KMS-11 (cell line): ENCODE results near the gene SLC22A12.

Source experiments
- H2AFZ ChIP-seq: fragments of 200-600 bp; sonication (generic); 2 replicates; pipeline ENCODE4 v1.6.1; 2016; ENCODE audit warnings: antibody characterized with exemption, mixed run types, low read depth
- H3K27ac ChIP-seq: fragments of 200-600 bp; sonication (generic); 2 replicates; pipeline ENCODE4 v1.6.1; 2016; ENCODE audit warnings: mild to moderate bottlenecking, mixed run types
- H3K27me3 ChIP-seq: fragments of 200-600 bp; sonication (generic); 2 replicates; pipeline ENCODE4 v1.6.1; 2017; ENCODE audit warnings: mild to moderate bottlenecking, low read depth, mixed run types, moderate library complexity; ENCODE audit not compliant: insufficient read depth
- H3K36me3 ChIP-seq: fragments of 200-600 bp; sonication (generic); 2 replicates; pipeline ENCODE4 v1.6.1; 2017; ENCODE audit warnings: mild to moderate bottlenecking, mixed run types; ENCODE audit not compliant: insufficient read depth
- H3K4me1 ChIP-seq: fragments of 200-600 bp; sonication (generic); 2 replicates; pipeline ENCODE4 v1.6.1; 2016; ENCODE audit warnings: mild to moderate bottlenecking, low read depth, mixed run types; ENCODE audit not compliant: poor library complexity, severe bottlenecking
- H3K4me2 ChIP-seq: fragments of 200-600 bp; sonication (generic); 2 replicates; pipeline ENCODE4 v1.7.0; 2016; ENCODE audit warnings: mild to moderate bottlenecking, mixed run types
- H3K4me3 ChIP-seq: fragments of 200-600 bp; sonication (generic); IDR thresholded peaks from 2 replicates; pipeline ENCODE4 v1.6.1; 2017; ENCODE audit warnings: low read depth, low read length, mixed read lengths; ENCODE audit not compliant: insufficient read depth
- H3K79me2 ChIP-seq: fragments of 200-600 bp; sonication (generic); 2 replicates; pipeline ENCODE4 v1.6.1; 2016; ENCODE audit warnings: low read depth, mixed run types; ENCODE audit not compliant: insufficient read depth
- H3K9ac ChIP-seq: fragments of 200-600 bp; sonication (generic); 2 replicates; pipeline ENCODE4 v1.6.1; 2016; ENCODE audit warnings: mild to moderate bottlenecking, mixed run types
- H4K20me1 ChIP-seq: fragments of 200-600 bp; sonication (generic); 2 replicates; pipeline ENCODE4 v1.6.1; 2016; ENCODE audit warnings: mild to moderate bottlenecking, mixed run types; ENCODE audit not compliant: insufficient read depth
- CTCF ChIP-seq: fragments of 200-600 bp; sonication (generic); conservative IDR thresholded peaks from 2 replicates; pipeline ENCODE4 v1.6.1; 2017; ENCODE audit warnings: low read depth, mild to moderate bottlenecking, antibody characterized with exemption, low read length, moderate library complexity, mixed read lengths

Gene SLC22A12

GRCh38 chr11:64614917-64615316 is 23.9 kb downstream of the SLC22A12 start:
- no peak overlapping the region for H3K4me2 ChIP-seq

DNA sequence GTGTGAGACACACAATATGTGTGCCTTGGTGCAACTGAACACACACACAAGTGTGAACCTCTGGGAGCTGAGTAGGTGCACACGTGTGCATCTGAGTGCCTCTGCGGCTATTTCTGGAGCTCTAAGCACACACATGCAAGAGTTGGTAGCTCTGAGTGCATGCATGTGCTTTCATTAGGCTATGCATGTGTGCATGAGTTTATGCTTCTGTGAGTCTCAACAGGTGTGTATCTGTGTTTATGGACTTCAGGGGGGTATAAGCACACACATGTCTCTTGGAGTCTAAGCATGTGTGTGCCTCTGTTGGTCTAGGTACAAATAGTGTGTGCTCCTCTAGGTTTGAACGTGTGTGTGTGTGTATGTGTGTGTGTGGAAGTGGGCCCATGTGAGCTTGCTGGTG is 25.8 kb downstream of the SLC22A12 start:
- H3K79me2 ChIP-seq: no peaks in the 10 kb centered on the region
- H3K9ac ChIP-seq: no peak overlapping the region
- no peaks in the 10 kb centered on the region for H3K4me1 ChIP-seq
- no peak overlapping the region for H3K4me2 ChIP-seq
- no peaks in the 10 kb centered on the region for H3K36me3 ChIP-seq
- H2AFZ ChIP-seq: no peak overlapping the region
- no peak overlapping the region for H3K27ac ChIP-seq
- no peak overlapping the region for H3K4me3 ChIP-seq
- H4K20me1 ChIP-seq: no peaks in the 10 kb centered on the region
- H3K27me3 ChIP-seq: peaks cover 15% of the 10 kb centered on the region; the same call in 1 of the 2 replicates
- TF ChIP-seq CTCF: no peak

More at GRCh38 chr11:64614917-64615316, 23.9 kb downstream of the SLC22A12 start:
- Histone ChIP-seq H4K20me1 (no peaks in the 10 kb centered on the region), H3K79me2 (no peaks in the 10 kb centered on the region), H2AFZ (no peak overlapping the region), H3K4me3 (no peak overlapping the region), H3K27me3 (peaks cover 20% of the 10 kb centered on the region; the same call in 1 of the 2 replicates), H3K27ac (no peak overlapping the region), H3K36me3 (no peaks in the 10 kb centered on the region), H3K4me1 (no peaks in the 10 kb centered on the region), H3K9ac (no peak overlapping the region)
- TF ChIP-seq CTCF: no peak

GRCh38 chr11:64619196-64619595 is 28.2 kb downstream of the SLC22A12 start:
- H3K79me2 ChIP-seq: no peaks in the 10 kb centered on the region
- H3K4me2 ChIP-seq: no peak overlapping the region
- no peaks in the 10 kb centered on the region for H3K4me1 ChIP-seq
- no peak overlapping the region for H2AFZ ChIP-seq
- no peak overlapping the region for H3K27ac ChIP-seq
- peaks cover 19% of the 10 kb centered on the region for H3K27me3 ChIP-seq
- H3K36me3 ChIP-seq: no peaks in the 10 kb centered on the region
- no peak overlapping the region for H3K9ac ChIP-seq
- H3K4me3 ChIP-seq: no peak overlapping the region
- TF ChIP-seq CTCF: no peak
- H4K20me1 ChIP-seq: no peaks in the 10 kb centered on the region

DNA sequence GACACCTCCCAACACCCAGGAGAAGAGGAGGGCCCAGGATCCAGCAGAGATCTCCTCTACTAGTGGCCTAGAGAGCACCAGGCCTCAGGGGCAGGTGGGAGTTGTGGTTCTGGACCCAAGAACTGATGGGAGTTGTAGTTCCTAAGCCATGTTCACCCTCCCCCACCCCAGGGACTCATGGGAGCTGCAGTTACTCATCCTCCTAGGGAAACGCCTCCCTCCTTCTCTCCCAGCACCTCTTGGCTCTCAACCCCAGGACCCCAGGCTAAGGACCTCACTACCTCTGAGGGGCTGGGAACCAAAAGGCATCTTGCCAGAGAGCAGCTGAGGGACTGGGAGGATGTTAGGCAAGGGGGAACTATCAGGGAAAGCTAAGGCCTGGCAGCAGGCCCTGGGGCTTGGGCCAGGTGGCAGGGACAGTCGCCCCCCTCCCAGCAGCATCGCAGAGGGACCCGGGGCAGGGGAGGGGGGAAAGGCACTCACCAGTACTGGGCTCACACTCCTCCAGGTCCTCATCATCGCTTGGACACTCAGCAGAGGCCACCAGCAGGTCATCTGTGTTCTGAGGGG is 28.9 kb downstream of the SLC22A12 start:
- Histone ChIP-seq H3K79me2 (no peaks in the 10 kb centered on the region), H3K9ac (no peak overlapping the region), H2AFZ (no peak overlapping the region), H3K36me3 (no peaks in the 10 kb centered on the region), H4K20me1 (no peaks in the 10 kb centered on the region), H3K27me3 (peaks cover 23% of the 10 kb centered on the region), H3K27ac (no peak overlapping the region), H3K4me3 (no peak overlapping the region), H3K4me2 (no peak overlapping the region), H3K4me1 (no peaks in the 10 kb centered on the region)
- no peak for TF ChIP-seq CTCF
